Measurements from ENCODE around the gene NEK1. TPM values are rescaled to one million over a fixed set of nuclear protein-coding genes. Genes with fewer than 3 reads are reported as not detected.

The NEK1 gene
- total and polyA plus RNA-seq, 2 of the 4 experiments (the other 2 are of a cell fraction): 3.3 to 3.9 TPM

DNA sequence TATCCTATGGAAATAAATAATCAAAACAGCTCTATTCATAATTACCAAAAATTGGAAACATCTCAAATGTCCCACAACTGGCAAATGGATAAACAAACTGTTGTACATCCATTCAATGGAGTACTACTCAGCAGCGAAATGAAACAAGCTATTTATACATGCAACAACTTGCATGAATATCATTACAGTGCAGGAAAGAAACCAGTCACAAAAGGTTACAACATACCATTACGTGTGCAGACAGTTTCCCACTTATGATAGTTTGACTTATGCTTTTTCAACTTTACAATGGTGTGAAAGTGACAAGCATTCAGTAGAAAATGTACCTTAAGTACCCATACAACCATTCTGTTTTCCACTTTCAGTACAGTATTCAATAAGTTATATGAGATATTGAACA, 82.3 kb downstream of the NEK1 start:
- Histone ChIP-seq H2AK5ac (ENCODE audit: low read depth, low read length) (no peak overlapping the region), H3K27me3 (ENCODE audit: control insufficient read depth, insufficient read depth, low read length) (no peaks in the 10 kb centered on the region), H3K36me3 (ENCODE audit: control insufficient read depth, insufficient read depth, low read length) (peaks cover 5% of the 10 kb centered on the region; the same call in 1 of the 2 replicates), H3K9me1 (ENCODE audit: insufficient read depth, low read length) (no peaks in the 10 kb centered on the region), H4K20me1 (ENCODE audit: insufficient read depth, low read length) (no peaks in the 10 kb centered on the region), H3K23ac (ENCODE audit: low read depth, low read length) (no peak overlapping the region), H2BK5ac (ENCODE audit: low read depth, low read length, poor library complexity, severe bottlenecking) (no peak overlapping the region), H2BK20ac (ENCODE audit: low read depth, low read length) (no peak overlapping the region), H3K4ac (ENCODE audit: low read depth, low read length) (no peak overlapping the region), H4K8ac (ENCODE audit: low read depth in 2 of 2, low read length in 2 of 2) (no peak overlapping the region), H3K18ac (ENCODE audit: low read depth, low read length) (no peak overlapping the region), H2BK120ac (ENCODE audit: low read depth, low read length) (no peak overlapping the region), H2AFZ (replicated peaks; ENCODE audit: low read length, poor library complexity) (no peak overlapping the region), H3K4me1 (ENCODE audit: control insufficient read depth, insufficient read depth, low read length) (no peaks in the 10 kb centered on the region), H3K4me3 (ENCODE audit: insufficient read depth, low read depth, low read length) (no peak overlapping the region), H3K9ac (ENCODE audit: low read depth, low read length) (no peak overlapping the region), H2AK9ac (replicated peaks; ENCODE audit: low read depth, low read length, poor library complexity) (no peak overlapping the region), H3K27ac (ENCODE audit: insufficient read depth, low read length) (no peak overlapping the region), H3K56ac (ENCODE audit: extremely low read depth, insufficient read depth, low read length) (no peak overlapping the region), H4K91ac (ENCODE audit: insufficient read depth, low read depth, low read length) (no peak overlapping the region), H3K9me3 (ENCODE audit: control insufficient read depth, insufficient read depth, low read length) (no peaks in the 10 kb centered on the region), H4K5ac (ENCODE audit: low read depth, low read length) (no peak overlapping the region), H2BK15ac (ENCODE audit: low read depth, low read length) (no peak overlapping the region), H3K79me1 (ENCODE audit: low read depth in 1 of 2, low read length in 2 of 2) (no peaks in the 10 kb centered on the region), H3K14ac (replicated peaks; ENCODE audit: low read depth, low read length) (no peak overlapping the region), H3K4me2 (ENCODE audit: low read depth, low read length) (no peak overlapping the region)
- dilution Hi-C loops (cut with HindIII; ENCODE audit: low sequenced_read_pairs, unreplicated experiment): no loop called here
- WGBS, 2 experiments (ENCODE audit: extremely low coverage in 2 of 2, insufficient read length in 1 of 2): no CpG with 5 or more reads among the region's 2 CpGs
- DNase-seq (no peak), ATAC-seq (ENCODE audit: low read depth) (no peak)
- in situ Hi-C loops (cut with MboI; ENCODE audit: low sequenced_read_pairs): no loop called here
- ChIA-PET CTCF (no interaction called here), POLR2A (ENCODE audit: unreplicated experiment) (no interaction called here)
- intact Hi-C loops (cut with micrococcal nuclease): no loop called here
- BruUV-seq (replicated peaks): no TSS peak
- TF ChIP-seq RAD21 (IDR thresholded peaks at IDR 0.05; ENCODE audit: low read length): no peak
- TF ChIP-seq BHLHE40 (IDR thresholded peaks at IDR 0.05; ENCODE audit: low read depth, low read length): no peak

Data from IMR-90 (cell line).